Measurements from ENCODE around the gene SLC6A5. TPM values are rescaled to one million over a fixed set of nuclear protein-coding genes. Genes with fewer than 3 reads are reported as not detected.

The SLC6A5 gene
- total and polyA plus RNA-seq, 9 of the 15 experiments (the other 6 are each of a cell fraction or from before 2014, with no cell fraction given), result 0.08 TPM; not detected in 8

- Histone ChIP-seq H3K4me2 (ENCODE audit: insufficient read depth, low read length) (no peak overlapping the region), H3K36me3 (ENCODE audit: control insufficient read depth, insufficient read depth, low read length) (no peaks in the 10 kb centered on the region), H2AFZ (ENCODE audit: low read depth, low read length) (no peak overlapping the region), H4K20me1 (replicated peaks; ENCODE audit: control insufficient read depth, insufficient read depth, low read length) (no peaks in the 10 kb centered on the region), H3K27ac (ENCODE audit: extremely low read depth, low read depth, low read length) (no peak overlapping the region), H3K4me1 (replicated peaks in 1 of 2; ENCODE audit: control insufficient read depth in 2 of 2, insufficient read depth in 2 of 2, low read length in 2 of 2) (no peaks in the 10 kb centered on the region), H3K9ac (ENCODE audit: insufficient read depth in 1 of 2, low read depth in 2 of 2, low read length in 2 of 2) (no peak overlapping the region), H3K79me2 (ENCODE audit: control insufficient read depth, insufficient read depth, low read length) (no peaks in the 10 kb centered on the region), H3K9me3 (replicated peaks; ENCODE audit: control insufficient read depth, insufficient read depth, low read depth, low read length) (no peaks in the 10 kb centered on the region), H3K9me1 (ENCODE audit: control insufficient read depth, insufficient read depth, low read length) (no peaks in the 10 kb centered on the region), H3K4me3 (no peak overlapping the region), H3K27me3 (ENCODE audit: control insufficient read depth in 2 of 2, insufficient read depth in 2 of 2, low read length in 2 of 2) (no peaks in the 10 kb centered on the region)
- WGBS (ENCODE audit: insufficient coverage, low coverage, missing lambda C conversion rate), result 0% methylated on average over 1 of the region's 1 CpG
- FAIRE-seq, result no peak
- no TSS peak for BruUV-seq (replicated peaks)
- ChIA-PET POLR2A (no interaction called here), CTCF (ENCODE audit: low intra/inter-chr PET ratio) (no interaction called here)
- no peak for DNase-seq (ENCODE audit: extremely low read depth in 1 of 4, low spot score in 3 of 4)
- ATAC-seq, result no peak
- intact Hi-C loops (cut with micrococcal nuclease), result no loop called here
- no peak for TF ChIP-seq ZMIZ1 (IDR thresholded peaks at IDR 0.05; ENCODE audit: low read depth in 2 of 2, low read length in 2 of 2)
- no peak for TF ChIP-seq PBX2 (CRISPR knock-in tag; IDR thresholded peaks at IDR 0.05; ENCODE audit: low read depth)
- no peak for TF ChIP-seq PBX2 (tag; conservative IDR thresholded peaks at IDR 0.05; ENCODE audit: low read depth)
- TF ChIP-seq RBFOX2 (IDR thresholded peaks at IDR 0.05; ENCODE audit: low read depth, low read length), result no peak
- TF ChIP-seq ZNF696 (CRISPR knock-in tag; conservative IDR thresholded peaks at IDR 0.05), result no peak
- TF ChIP-seq TARDBP (IDR thresholded peaks at IDR 0.05), result no peak
- TF ChIP-seq UBTF (IDR thresholded peaks at IDR 0.05; ENCODE audit: borderline replicate concordance in 1 of 2, low read depth in 2 of 2, low read length in 2 of 2), result no peak
- TF ChIP-seq L3MBTL2 (IDR thresholded peaks at IDR 0.05), result no peak
- no peak for TF ChIP-seq TAF1 (IDR thresholded peaks at IDR 0.05; ENCODE audit: control insufficient read depth, extremely low read depth, insufficient read depth, low read length, severe bottlenecking)
- TF ChIP-seq JUNB (CRISPR knock-in tag; conservative IDR thresholded peaks at IDR 0.05), result no peak
- TF ChIP-seq SIN3A (IDR thresholded peaks at IDR 0.05; ENCODE audit: borderline replicate concordance in 2 of 2, control insufficient read depth in 1 of 2, low read depth in 2 of 2, low read length in 2 of 2), result no peak
- no peak for TF ChIP-seq ARNT (IDR thresholded peaks at IDR 0.05)
- in situ Hi-C loops (cut with MboI), result no loop called here
Measured at GRCh38 chr11:20564846-20565635, 34.4 kb upstream of the SLC6A5 start.

All from K562 (cell line).